ENCODE data around the gene IL17REL.
A peak's percentile ranks its signal among the peaks of the same experiment; 100 is the strongest.

Gene IL17REL

DNA sequence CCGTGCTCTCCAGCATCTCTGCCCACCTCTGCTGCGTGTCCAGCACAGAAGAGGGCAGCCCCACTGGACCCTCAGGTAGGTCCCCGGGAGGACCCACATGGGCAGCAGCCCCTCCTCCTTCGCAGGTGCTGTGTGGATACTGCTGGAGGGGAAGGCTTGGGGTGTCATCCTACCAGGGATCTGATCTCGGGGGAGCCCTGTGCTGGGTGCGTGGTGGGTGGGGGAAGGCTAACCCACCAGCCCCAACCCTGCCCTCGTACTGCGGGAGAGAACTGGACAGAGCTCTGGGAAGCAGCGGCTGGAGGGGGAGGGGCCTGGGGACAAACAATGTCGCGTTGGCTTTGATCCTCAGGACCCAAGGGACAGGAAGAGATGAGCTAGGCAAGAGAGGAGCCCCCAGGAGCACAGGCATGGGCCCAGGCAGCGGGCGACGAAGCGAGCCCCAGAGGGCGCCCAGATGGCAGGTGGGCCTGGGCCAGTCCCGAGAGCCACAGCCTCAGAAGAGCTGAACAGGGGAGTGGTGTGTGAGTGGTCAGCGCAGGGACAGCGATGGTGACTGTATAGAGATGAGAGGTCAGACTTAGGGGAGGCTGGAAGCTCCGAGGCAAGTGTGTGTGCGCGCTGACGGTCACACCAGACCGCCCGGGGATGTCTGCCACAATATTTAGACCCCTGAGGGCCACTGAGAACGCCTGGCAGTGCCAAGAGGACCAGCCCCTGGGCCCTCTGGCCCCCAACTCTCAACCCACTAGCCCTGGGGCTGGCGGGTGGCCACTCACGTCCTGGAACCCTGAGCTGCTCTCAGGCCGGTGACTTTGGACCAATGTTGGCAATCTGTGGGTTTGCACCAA lies 53.4 kb downstream of the IL17REL start:
- no peak for DNase-seq (ENCODE audit: low read depth in 2 of 3, low spot score in 1 of 3)

- no peak for DNase-seq (ENCODE audit: low read depth in 2 of 3, low spot score in 1 of 3)
These were observed 54.1 kb downstream of the IL17REL start for GRCh38 chr22:49958366-49958921.

- no peak for DNase-seq (ENCODE audit: low read depth in 2 of 3, low spot score in 1 of 3)
These were observed 54.7 kb downstream of the IL17REL start for GRCh38 chr22:49957826-49958365.

DNA sequence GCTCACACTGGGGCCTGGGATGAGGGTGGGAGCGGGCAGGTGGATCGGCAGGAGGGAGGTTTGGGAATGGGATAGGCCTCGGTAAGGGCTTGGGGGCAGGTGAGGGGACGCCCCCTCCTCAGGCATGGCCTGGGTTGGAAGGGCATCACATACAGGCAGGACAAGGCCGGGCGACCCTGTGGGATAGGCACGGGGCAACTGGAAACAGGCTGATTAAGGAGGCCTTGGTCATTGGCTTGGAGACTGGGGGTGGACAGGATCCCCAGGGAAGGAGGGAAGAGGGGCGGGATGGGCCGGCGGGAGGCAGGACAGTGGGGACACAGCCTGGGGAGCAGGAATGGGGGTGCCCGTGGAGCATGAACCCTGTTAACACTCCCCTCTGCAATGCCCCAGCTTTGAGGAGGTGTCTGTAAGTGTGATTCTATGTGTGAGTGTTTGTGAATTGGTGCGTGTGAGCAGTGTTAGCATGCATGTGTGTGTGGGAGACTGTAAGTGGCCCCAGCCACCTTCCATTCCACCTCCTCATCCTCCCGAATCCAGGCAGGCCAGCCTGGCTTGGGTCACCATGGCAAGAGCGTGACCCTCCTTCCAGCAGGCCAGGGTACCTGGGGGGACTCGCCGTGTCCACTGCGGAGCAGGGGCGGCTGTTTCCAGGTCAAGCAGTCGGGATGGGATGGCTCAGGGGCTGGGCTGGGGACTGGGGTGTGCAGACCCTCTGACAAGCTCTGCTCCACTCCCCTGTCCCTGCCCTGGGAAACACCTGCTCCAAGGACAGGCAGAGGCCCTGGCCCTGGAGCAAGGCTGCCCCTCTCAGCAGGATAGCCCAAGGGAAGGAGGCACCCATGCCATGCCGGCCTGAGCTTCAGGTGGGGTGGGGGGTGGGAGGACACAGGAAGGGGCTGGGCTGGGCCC lies 55.4 kb downstream of the IL17REL start:
- no peak for DNase-seq (ENCODE audit: low read depth in 2 of 3, low spot score in 1 of 3)

GRCh38 chr22:49956418-49956770 lies 56.2 kb downstream of the IL17REL start:
- DNase-seq (ENCODE audit: low read depth in 2 of 3, low spot score in 1 of 3): no peak

DNA sequence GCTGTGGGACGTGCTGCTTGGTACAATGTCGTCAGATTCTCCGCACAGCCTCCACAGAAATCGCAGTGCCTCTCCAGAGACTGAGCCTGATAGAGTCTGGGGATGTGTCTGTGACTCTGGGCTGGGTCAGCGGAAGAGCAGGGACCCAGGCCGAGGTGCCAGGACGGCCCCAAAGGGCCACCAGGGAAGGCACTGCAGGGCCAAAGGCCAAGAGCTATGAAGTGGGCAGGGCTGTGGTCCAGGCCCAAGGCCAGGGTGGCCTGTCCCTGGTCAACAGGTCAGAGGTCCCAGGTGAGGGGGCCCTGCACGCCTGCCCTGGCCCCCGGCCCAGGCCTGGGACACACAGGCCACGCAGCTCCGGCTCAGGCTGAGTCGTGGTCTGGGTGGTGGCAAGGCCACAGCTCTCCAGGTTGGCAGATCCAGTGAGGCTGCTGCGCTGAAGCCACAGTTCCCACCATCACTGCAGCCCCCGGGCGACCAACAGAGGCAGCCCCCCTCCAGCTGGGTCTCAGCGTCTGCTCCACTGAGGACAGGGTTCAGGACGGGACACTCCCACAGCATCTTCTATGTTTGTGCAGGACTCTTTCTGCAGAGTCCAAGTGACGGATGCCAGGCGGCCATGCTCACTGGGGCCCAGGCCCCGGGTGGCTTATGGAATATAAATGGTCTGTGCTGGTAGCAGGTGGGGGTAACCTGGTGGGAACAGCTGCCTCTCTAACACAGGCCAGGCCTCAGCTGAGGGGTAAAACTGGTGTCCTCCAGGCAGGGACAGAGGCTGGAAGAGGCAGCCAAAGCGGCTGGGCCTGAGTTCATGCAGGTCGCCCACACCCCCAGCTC lies 56.8 kb downstream of the IL17REL start:
- no peak for DNase-seq (ENCODE audit: low read depth in 2 of 3, low spot score in 1 of 3)

DNA sequence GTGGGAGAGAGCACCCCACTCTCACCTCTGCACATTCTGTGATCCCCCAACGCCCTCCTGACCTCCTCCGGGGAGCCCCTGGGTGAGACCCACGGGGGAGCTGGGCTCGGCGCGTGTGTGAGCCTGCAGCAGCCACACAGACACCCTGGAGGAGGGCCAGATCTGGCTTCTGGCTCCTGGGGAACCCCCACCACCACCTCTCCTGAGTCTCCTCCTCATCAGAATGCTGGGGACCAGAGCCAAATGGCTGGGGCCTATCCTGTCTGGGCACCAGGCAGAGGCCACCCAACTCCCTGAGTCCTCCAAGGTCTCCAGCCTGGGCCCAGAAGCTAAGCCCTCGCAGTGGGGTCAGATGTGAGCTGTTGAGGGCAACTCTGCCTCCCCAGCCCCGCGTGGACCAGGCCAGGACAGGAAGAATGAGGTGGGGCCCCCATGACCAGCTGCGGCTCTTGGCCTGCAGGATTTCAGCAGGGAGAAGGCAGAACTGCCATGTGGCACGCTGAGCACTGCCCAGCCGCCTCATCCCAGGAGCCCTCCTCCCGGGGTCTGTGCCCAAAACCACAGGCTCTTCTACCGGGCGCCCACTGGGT lies 57.5 kb downstream of the IL17REL start:
- DNase-seq (ENCODE audit: low read depth in 2 of 3, low spot score in 1 of 3): no peak

DNA sequence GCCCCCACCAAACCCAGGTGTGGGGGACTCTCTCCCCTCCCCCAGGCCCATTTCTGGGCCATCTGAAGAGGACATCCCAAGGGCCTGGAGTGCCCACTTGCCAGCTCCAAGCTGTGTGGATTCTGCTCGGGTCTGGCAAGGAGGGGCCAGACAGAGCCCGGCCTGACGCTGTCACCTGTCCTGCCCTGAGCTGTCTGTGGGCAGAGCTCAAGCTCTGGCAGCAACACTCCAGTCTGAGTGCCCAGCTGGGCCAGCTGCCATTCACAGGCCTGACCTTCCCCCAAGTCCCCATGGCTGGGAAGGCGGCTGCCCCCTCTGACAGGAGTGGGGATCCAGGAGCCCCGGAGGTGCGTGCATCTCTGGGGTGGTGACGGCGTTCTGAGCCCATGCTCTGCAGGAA lies 58.2 kb downstream of the IL17REL start:
- DNase-seq (ENCODE audit: low read depth in 2 of 3, low spot score in 1 of 3): no peak

DNA sequence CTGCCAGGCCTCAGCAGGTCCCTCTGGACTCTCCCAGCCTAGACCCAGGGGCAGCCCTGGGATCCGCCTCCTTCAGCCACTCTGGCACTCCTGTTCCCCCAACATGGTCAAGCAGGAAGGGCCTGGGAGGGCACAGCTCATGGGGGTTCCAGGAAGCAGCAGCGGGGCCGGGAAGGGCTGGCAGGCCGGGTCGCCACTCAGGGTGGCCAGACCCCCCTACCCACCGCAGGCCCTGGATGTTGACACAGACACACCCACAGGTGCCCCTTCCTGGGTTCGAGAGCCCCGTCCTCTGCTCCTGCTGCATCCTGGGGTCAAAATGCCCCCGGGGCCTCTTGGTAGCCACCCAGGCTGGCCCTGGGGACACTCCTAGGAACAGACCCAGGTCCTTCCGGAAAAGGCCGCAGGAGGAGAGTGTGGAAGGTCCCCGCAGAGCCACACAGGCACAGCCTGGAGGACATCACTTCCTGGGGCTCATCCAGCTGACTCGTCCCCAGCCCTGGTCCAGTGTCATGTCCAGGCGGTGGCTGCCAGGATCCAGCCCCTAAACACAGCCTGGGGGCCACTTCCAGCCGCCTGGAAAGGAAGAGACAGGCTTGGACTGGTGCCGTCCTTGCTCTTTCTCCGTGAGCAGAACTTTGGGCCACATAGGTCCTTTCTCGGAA lies 58.8 kb downstream of the IL17REL start:
- DNase-seq (ENCODE audit: low read depth in 2 of 3, low spot score in 1 of 3): no peak

DNA sequence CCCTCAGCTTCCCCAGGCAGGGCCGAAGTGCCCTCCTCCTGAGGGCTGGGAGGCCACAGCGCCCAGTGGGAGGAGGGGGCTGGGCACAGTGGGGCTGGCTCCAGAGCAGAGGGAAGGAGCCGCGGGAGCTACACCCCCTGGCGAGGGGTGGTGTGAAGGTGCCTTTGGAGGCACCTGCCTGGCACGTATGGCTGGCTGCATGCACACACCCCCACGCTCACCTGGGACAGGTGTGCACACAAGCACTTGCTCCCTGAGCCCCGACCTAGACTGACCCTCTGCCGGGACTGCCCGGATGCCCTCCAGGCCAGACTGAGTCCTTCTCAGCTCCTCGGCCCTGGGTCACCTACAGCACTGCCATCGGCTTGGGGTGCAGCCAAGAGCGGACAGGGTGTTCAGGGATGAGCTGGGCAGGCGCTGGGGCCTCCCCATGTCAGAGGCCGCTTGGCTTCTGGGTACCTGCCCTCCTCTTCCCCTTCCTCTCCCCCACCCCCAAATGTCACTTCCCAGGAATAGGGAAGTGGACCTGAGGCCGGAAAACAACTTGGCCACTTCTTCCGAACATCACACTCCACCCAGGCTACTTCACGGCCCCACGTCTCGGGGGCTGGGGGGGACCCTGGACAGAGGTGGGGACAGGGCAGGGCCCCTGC lies 59.4 kb downstream of the IL17REL start:
- DNase-seq (ENCODE audit: low read depth in 2 of 3, low spot score in 1 of 3): no peak

DNA sequence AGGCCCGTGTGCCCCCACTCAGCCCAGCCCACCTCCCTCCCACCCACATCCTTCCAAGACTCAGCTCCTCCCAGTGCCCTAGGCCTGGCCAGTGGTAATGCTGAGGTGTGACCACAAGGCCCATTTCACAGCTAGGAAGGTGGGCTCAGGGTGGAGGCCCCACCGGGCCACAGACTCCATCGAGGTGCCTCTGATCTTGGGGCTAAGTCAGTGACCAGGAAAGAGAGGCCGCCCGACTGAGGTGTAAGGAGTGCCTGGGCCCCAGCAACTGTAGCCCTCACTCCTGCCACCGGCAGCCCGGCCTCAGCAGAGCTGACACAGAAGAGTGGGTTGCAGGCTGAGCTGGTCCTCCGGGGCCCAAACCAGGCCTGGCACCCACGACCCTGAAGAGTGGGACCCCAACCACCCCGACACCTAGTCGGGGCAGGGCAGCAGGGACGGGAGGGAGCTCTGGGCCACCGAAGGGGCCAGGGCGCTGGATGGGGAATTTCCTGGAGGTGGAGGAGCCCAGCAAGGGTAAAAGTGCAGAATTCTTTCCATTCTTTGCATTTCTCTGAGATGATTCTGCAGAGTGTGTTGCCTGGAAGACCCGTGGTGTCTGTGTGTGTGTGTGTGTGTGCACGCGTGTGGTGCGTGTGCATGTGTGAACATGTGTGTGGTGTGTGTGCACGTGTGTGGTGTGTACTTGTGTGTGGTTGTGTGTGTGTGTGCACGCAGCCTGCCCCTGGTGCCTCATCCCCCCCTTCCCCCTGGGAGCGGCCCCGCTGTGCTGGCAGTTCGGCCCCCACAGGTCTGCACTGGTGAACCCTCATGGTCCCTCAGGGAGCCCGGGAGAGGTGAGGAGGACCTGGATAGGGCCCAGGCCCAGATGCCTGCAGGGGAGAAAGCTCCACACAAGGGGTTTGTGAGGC lies 60.3 kb downstream of the IL17REL start:
- DNase-seq (ENCODE audit: low read depth in 2 of 3, low spot score in 1 of 3): no peak

GRCh38 chr22:49951678-49951985 lies 60.9 kb downstream of the IL17REL start:
- no peak for DNase-seq (ENCODE audit: low read depth in 2 of 3, low spot score in 1 of 3)

DNA sequence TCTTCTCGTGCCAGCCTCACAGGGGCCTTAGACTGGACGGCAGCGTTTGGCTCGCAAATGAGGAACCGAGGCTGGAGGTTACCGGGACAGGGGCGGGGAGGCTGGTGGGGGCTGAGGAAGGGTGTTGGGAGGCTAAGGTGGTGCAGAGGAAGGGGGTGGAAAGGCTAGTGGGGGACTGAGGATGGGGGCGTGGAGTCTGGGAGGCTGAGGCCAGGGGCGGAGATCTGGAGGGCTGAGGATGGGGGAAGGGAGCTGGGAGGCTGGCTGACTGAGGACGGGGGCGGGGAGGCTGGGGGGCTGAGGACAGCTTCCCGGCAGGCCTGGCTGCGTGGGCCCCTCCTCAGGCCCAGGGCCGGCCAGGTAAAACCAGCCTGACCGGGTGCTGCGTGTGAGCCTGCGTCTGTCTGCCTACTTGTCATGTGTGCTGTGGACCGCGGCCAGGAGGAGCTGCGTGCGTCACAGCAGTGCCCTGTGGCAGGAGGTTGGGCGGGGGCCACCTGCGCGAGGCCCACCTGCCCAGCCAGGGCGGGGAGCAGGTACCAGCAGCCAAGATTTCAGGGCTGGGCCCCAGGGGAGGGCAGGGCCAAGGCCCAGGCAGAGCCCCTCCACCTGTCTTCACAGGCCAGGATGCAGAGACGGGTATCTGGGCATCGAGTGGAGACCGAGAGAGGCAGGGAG lies 61.4 kb downstream of the IL17REL start:
- DNase-seq (ENCODE audit: low read depth in 2 of 3, low spot score in 1 of 3): peak in 1 of 3 donors; percentile 66

- DNase-seq (ENCODE audit: low read depth in 2 of 3, low spot score in 1 of 3): no peak
These were observed 62.1 kb downstream of the IL17REL start for GRCh38 chr22:49950396-49950994.

- DNase-seq (ENCODE audit: low read depth in 2 of 3, low spot score in 1 of 3): no peak
These were observed 62.7 kb downstream of the IL17REL start for GRCh38 chr22:49949914-49950292.

GRCh38 chr22:49948958-49949913 lies 63.3 kb downstream of the IL17REL start:
- no peak for DNase-seq (ENCODE audit: low read depth in 2 of 3, low spot score in 1 of 3)

Data from stimulated activated CD4-positive, alpha-beta T cell treated with anti-CD3 and anti-CD28 coated beads, Interleukin-12 subunit alpha, Interleukin-12 subunit beta, amount 100 ng/mL, for 48 hours (primary cell).